Thyroid gland (tissue), 4 donors: ENCODE results near the gene ANKMY1. TPM values are rescaled to one million over a fixed set of nuclear protein-coding genes. Genes with fewer than 3 reads are reported as not detected.
"Not testable (repeated sequence)": the region's sequence is repeated elsewhere in the genome, so short reads cannot be mapped to it uniquely, and the experiment has no call there.

Source experiments
- DNase-seq, 2 donors: peaks; one replicate each; pipeline ENCODE4 v3.0.0-alpha.2; 2019
- H3K27ac ChIP-seq, 3 donors: fragments of 200-600 bp; sonication (generic); 1 replicate in 2 of 3; 2 replicates in 1 of 3; pipeline ENCODE4 v1.5.1; 2016 to 2019; ENCODE audit warnings: mild to moderate bottlenecking in 1 of 3, moderate library complexity in 1 of 3
- H3K27me3 ChIP-seq: fragments of 200-600 bp; sonication (generic); one replicate; pipeline ENCODE4 v1.5.1; 2019
- H3K36me3 ChIP-seq, 2 donors: fragments of 200-600 bp; sonication (generic); one replicate each; pipeline ENCODE4 v1.5.1; 2016 to 2019
- H3K4me1 ChIP-seq, 2 donors: fragments of 200-600 bp; sonication (generic); one replicate each; pipeline ENCODE4 v1.5.1; 2017 to 2019
- H3K4me3 ChIP-seq, 3 donors: fragments of 200-600 bp; sonication (generic); replicated peaks in 1 of 3; 1 replicate in 2 of 3; 2 replicates in 1 of 3; pipeline ENCODE4 v1.5.1; 2016; ENCODE audit warnings: mild to moderate bottlenecking in 1 of 3
- H3K9me3 ChIP-seq: fragments of 200-600 bp; sonication (generic); one replicate; pipeline ENCODE4 v1.5.1; 2017
- POLR2A ChIP-seq, 2 donors: fragments of 450-650 bp; IDR thresholded peaks; one replicate each; pipeline ENCODE4 v1.6.1; 2017; ENCODE audit warnings: antibody characterized with exemption in 2 of 2, mild to moderate bottlenecking in 2 of 2, moderate library complexity in 1 of 2
- WGBS, 2 donors: methylation state at CpG; one replicate each; pipeline ENCODE4 v1.1.5; 2017; 5-methylcytosine and 5-hydroxymethylcytosine counted together
- intact Hi-C: fragments of 100-400 bp; cut with DNase I; formaldehyde crosslinking; loops from one replicate; pipeline ENCODE4 v1.15.1; 2023
- total RNA-seq, 4 donors: library from RNA; depleted of rRNA; stranded (reverse); fragments of >200 nt; gene quantifications; one replicate each; pipeline ENCODE4 v1.2.3, GENCODE V29; 2016
- TF ChIP-seq, protein P1 (sequence below), 6 experiments: fragments of 200-600 bp in 3 of 6; fragments of 450-650 bp in 3 of 6; sonication (generic) in 3 of 6; IDR thresholded peaks; one replicate each; pipeline ENCODE4 v1.5.1; 2016 to 2019; ENCODE audit warnings: antibody characterized with exemption in 6 of 6, mild to moderate bottlenecking in 2 of 6, inconsistent platforms in 1 of 6, moderate library complexity in 1 of 6

Gene ANKMY1
- total RNA-seq, 4 donors from 2014 or later = 17.4 to 24.7 (median 21.0) TPM

DNA sequence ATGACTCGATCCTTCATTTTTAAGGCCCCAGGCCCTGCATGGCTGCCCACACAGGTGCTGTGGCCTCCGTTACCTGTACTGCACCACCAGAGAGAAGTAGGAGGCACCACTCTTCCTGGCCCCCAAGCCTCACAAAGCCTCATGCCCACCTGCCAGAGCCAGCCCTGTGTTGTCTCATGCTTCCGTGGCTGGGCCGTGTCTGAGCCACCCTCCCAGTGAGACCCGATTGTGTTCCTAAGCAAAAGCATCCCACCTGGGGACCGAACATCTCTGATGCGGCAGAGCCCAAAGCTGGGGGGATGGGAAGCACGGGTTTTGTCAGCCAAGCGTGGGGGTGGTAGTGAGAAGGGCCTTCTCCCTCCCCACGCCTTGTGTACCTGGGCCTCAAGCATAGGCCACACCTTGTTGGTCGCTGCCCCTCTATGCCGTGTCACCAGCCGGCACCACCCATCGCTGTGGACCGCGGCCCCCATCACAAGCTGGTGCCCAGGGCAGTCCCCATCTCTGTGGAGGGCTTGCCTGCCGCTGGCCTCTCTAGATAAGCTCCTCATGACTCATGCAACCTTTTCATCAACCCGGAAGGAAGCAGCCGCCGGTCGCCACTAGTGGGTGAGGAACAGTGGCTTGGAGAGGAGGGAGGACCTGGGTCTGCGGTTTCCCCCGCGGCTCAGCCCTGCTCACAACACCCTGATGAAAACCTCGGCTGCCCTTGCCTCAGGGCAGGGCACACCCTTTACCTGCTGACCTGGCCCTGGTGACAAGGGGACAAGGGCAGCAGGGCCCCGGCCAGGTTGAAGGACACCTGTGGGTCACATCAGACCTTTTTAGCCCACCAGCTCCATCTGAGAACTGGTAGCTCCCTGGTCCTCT lies 7.8 kb upstream of the ANKMY1 start:
- H3K4me3 ChIP-seq = peak overlapping the region in 1 of 3 donors; percentile 31
- 62 to 71% methylated on average over 14 to 18 of the region's 26 CpGs for WGBS, 2 donors
- H3K27ac ChIP-seq = peak overlapping the region; percentile 23 to 61 (median 27)
- peaks cover 37 to 51% of the 10 kb centered on the region in 2 donors for H3K4me1 ChIP-seq
- H3K27me3 ChIP-seq = no peaks in the 10 kb centered on the region
- DNase-seq = peak; percentile 51 to 58
- H3K36me3 ChIP-seq = no peaks in the 10 kb centered on the region
- TF ChIP-seq, protein P1, sequence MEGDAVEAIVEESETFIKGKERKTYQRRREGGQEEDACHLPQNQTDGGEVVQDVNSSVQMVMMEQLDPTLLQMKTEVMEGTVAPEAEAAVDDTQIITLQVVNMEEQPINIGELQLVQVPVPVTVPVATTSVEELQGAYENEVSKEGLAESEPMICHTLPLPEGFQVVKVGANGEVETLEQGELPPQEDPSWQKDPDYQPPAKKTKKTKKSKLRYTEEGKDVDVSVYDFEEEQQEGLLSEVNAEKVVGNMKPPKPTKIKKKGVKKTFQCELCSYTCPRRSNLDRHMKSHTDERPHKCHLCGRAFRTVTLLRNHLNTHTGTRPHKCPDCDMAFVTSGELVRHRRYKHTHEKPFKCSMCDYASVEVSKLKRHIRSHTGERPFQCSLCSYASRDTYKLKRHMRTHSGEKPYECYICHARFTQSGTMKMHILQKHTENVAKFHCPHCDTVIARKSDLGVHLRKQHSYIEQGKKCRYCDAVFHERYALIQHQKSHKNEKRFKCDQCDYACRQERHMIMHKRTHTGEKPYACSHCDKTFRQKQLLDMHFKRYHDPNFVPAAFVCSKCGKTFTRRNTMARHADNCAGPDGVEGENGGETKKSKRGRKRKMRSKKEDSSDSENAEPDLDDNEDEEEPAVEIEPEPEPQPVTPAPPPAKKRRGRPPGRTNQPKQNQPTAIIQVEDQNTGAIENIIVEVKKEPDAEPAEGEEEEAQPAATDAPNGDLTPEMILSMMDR (IDR thresholded peaks at IDR 0.05) = no peak
- no peak for TF ChIP-seq POLR2A (IDR thresholded peaks at IDR 0.05)
- no peaks in the 10 kb centered on the region for H3K9me3 ChIP-seq
- intact Hi-C loops = loop anchor here (10.0 kb wide), 1 partner anchor 331 kb away; no protein-coding TSS in a partner anchor

DNA sequence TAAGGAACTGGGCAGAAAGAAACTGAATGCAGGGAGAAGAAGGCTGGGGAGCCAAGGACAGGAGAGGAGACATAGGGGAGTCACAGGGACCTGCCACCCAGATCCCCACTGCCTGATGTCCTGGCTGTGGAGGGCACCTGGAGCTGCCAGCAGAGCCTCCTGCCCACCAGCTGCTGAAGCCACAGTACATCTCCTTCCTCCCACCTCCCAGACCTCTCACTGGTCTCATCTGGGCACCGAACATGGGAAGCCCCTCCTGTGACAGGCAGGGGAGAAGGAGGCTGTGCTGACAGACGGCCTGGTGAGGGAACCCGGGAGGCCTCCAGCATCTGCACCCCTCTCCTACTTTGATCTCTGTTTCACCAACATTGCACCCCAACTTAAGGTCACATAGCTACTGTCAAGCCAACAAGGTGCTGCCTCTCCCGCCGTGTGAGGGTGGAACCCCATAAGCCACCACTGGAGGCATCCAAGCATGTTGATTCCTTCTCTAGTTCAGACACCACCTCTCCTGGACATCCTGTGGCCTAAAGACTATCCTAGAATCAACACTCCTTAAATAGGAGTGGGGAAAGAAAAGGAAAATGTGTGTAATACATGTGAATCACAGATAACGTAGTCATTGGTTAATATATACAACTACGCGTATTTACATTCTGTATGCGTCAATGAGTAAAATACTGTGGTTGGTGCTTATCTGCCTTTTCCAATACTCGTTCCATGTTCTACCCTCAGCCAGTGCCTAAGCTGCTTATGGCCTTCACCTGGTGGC lies 7.0 kb upstream of the ANKMY1 start:
- no peaks in the 10 kb centered on the region for H3K27me3 ChIP-seq
- H3K4me1 ChIP-seq = peaks cover 36 to 43% of the 10 kb centered on the region in 2 donors
- H3K27ac ChIP-seq = no peak overlapping the region
- TF ChIP-seq, protein P1 (IDR thresholded peaks at IDR 0.05) = no peak
- no peak for TF ChIP-seq POLR2A (IDR thresholded peaks at IDR 0.05)
- H3K9me3 ChIP-seq = no peaks in the 10 kb centered on the region
- H3K4me3 ChIP-seq = no peak overlapping the region
- intact Hi-C loops = loop anchor here (10.0 kb wide), 1 partner anchor 330 kb away; no protein-coding TSS in a partner anchor
- no peaks in the 10 kb centered on the region for H3K36me3 ChIP-seq
- 81 to 90% methylated on average over 9 to 10 of the region's 10 CpGs for WGBS, 2 donors
- DNase-seq = no peak

DNA sequence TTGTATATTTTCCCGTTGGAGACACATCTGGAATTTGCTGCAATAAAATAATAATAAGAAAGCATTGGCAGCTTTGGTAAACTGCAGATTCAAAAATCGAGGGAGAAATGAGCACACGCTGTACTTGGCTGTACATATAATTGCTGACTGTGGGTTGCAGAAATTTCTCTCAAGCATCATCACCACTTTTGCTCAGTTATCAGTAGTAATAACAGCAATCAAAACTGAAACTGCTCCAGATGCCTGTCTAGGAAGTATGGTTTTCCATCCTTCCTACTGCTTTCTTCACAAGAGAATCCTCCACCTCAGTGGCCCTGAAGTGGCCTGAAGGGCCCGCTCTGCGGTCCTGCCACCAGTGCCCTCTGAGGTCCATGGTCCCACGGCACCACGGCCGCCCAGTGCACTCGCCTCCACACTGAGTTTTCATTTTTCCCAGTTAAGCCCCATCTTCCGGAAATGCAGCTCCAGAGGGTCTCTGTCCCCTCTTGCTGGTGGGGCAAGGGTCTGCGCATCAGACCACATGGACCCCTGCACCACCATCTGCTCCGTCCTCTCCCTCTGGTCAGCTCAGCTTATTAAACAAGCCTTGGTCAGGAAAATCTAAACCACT lies 6.3 kb upstream of the ANKMY1 start:
- intact Hi-C loops = loop anchor here (10.0 kb wide), 1 partner anchor 329 kb away; no protein-coding TSS in a partner anchor
- no peak for TF ChIP-seq POLR2A (IDR thresholded peaks at IDR 0.05)
- TF ChIP-seq, protein P1 (IDR thresholded peaks at IDR 0.05) = no peak
- Histone ChIP-seq H3K4me3 (no peak overlapping the region), H3K9me3 (no peaks in the 10 kb centered on the region), H3K36me3 (no peaks in the 10 kb centered on the region), H3K27me3 (no peaks in the 10 kb centered on the region), H3K27ac (no peak overlapping the region), H3K4me1 (peaks cover 35 to 43% of the 10 kb centered on the region in 2 donors)
- 90 to 95% methylated on average over 12 of the region's 12 CpGs for WGBS, 2 donors
- DNase-seq = no peak

DNA sequence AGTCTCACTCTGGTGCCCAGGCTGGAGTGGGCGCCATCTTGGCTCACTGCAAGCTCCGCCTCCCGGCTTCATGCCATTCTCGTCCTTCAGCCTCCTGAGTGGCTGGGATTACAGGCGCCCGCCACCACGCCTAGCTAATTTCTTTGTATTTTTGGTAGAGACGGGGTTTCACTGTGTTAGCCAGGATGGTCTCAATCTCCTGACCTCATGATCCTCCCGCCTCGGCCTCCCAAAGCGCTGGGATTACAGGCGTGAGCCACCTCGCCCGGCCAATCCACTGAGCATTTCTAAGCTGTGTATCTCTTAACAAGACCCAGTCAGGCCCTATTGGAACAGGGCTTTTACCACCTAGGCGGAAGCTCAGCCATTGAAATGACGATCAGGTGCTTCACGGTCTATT lies 5.4 kb upstream of the ANKMY1 start:
- not testable (repeated sequence) for H3K36me3 ChIP-seq, H3K9me3 ChIP-seq, H3K27me3 ChIP-seq, H3K27ac ChIP-seq, H3K4me3 ChIP-seq, DNase-seq
- WGBS, 2 donors = 97 to 98% methylated on average over 17 of the region's 17 CpGs
- intact Hi-C loops = loop anchor here (10.0 kb wide), 1 partner anchor 328 kb away; no protein-coding TSS in a partner anchor
- peaks cover 36 to 48% of the 10 kb centered on the region in 2 donors for H3K4me1 ChIP-seq

DNA sequence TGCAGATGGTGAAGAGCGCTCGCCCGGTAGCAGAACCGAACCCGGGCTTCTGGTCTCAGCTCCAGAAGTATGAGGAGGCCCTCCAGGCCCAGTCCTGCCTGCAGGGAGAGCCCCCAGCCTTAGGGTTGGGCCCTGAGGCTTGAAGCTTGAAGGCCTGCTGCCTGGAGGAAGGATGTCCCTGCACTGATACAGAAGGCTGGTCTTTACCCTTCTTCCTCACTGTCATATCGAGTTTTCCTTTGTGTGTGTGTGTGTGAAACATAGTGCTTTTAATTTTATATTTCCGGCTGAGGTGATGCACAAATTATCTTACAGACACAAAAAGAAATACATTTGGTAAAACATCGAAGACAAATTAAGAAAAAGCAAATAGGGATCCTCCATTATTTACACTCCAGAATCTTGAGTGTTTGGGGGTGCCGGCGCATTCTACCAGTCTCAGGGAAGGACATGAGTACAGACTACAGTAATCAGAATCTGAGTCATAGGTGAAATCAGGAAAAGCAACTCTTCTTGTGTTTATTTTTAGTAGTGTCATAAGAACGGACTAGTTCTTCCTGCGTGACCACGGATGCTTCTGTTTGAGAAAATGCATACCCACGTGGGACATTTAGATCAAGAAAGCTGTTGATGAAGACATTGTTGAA lies 3.7 kb upstream of the ANKMY1 start:
- intact Hi-C loops = loop anchor here (10.0 kb wide), 1 partner anchor 327 kb away; no protein-coding TSS in a partner anchor
- H3K4me3 ChIP-seq = no peak overlapping the region

More for the DNA sequence above, 3.7 kb upstream of the ANKMY1 start:
- Histone ChIP-seq H3K36me3 (no peaks in the 10 kb centered on the region), H3K4me1 (peaks cover 36 to 51% of the 10 kb centered on the region in 2 donors), H3K27ac (peak overlapping the region; percentile 33 to 100 (median 66)), H3K9me3 (no peaks in the 10 kb centered on the region), H3K27me3 (no peaks in the 10 kb centered on the region)
- 29 to 43% methylated on average over 10 to 14 of the region's 14 CpGs for WGBS, 2 donors
- no peak for TF ChIP-seq POLR2A (IDR thresholded peaks at IDR 0.05)
- TF ChIP-seq, protein P1 (IDR thresholded peaks at IDR 0.05) = peak in 1 of 6 experiments; percentile 37
- no peak for DNase-seq
